ENCODE results near the gene PTPN4. TPM values are rescaled to one million over a fixed set of nuclear protein-coding genes. Genes with fewer than 3 reads are reported as not detected.

PTPN4 gene
- total RNA-seq, 1 donor from 2014 or later, result 45.9 TPM

DNA sequence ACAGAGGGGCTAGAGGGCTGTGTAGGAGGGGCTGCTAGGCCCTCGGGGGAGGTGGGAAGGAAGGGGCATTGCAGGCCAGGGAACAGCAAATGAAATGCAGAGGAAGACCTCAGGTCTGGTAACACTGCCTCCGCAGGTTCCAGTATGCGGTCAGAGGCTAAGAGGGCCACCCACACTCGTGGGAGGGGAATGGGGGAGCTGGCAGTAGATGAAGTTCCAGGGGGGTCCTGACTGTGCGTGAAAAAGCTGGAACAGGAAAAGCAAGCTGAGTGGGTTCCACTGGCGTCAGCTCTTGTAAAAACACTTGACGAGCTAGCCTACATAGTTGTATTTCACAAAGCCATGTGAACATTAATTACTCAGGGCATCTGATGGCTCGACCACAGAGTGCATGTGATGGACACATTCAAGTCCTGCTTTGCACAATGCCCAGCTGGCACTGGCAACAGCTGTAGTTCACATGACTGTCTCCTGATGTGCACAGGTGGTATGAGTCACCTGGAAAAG lies 29.0 kb upstream of the PTPN4 start:
- peak; percentile 82 for DNase-seq (ENCODE audit: low spot score)

GRCh38 chr2:119731983-119732382 lies 27.7 kb upstream of the PTPN4 start:
- DNase-seq (ENCODE audit: low spot score), result no peak

GRCh38 chr2:119732601-119733164 lies 27.0 kb upstream of the PTPN4 start:
- DNase-seq (ENCODE audit: low spot score), result peak; percentile 57

DNA sequence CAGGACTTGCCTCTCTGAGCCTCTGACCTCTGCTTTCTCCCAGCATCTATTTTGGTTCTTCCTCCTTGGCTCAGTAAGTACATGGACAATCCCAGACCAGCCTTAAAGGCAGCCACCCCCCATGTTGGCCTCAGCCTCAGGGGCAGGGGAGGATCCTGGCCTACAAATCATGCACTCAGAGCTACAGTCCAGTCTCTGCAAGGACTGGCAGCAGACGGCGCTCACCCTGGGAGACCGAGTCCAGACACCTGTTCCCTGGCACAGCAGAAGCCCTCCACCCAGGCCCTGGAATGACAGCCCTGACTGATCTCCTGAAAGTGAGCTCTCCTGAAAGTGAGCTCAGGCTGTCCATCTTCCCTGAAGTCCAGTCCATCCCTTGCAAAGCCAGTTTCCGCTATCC lies 25.7 kb upstream of the PTPN4 start:
- DNase-seq (ENCODE audit: low spot score), result peak; percentile 76

DNA sequence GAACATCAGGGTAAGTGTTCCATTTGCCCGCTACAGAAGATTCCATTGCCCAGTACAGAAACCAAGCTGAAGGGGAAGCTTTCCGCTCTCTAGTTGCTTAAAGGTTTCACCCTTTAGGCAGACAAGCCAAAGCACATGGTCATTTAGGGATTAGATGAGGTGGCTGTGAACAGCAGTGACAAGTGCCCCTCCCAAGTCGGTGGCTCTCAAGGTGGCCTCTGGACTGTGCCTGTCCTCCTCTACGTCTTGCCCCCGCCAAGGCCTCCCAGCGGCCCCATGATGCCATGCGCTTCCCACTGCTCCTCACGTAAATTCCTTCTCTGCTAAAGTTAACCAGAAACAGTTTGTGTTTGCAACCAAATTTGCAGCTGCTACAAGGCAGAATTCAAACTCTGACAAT lies 24.2 kb upstream of the PTPN4 start:
- peak; percentile 41 for DNase-seq (ENCODE audit: low spot score)

GRCh38 chr2:119736021-119736420 lies 23.7 kb upstream of the PTPN4 start:
- DNase-seq (ENCODE audit: low spot score), result peak; percentile 11

- DNase-seq (ENCODE audit: low spot score), result peak; percentile 49
Measured at GRCh38 chr2:119739580-119740255, 20.0 kb upstream of the PTPN4 start.

- DNase-seq (ENCODE audit: low spot score), result peak; percentile 24
Measured at GRCh38 chr2:119741001-119741400, 18.7 kb upstream of the PTPN4 start.

DNA sequence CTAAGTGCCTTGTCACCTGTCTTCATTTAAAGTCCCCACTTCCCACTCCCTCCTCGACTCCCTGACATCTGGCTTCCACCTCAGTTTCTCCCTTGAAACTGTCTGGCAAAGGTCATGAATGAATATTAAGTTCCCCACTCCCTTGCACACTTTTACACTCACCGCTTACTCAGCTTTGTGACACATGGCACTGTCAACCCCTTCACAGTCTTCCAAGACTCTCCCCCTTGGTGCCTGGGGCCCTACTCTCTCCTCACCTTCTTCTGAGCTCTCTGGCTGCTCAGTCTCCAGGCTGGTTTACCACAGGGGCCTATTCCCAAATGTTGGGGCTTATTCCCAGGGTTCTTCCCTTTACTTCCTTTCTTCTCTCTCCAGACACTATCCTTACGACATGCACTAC lies 17.9 kb upstream of the PTPN4 start:
- no peak for DNase-seq (ENCODE audit: low spot score)

DNA sequence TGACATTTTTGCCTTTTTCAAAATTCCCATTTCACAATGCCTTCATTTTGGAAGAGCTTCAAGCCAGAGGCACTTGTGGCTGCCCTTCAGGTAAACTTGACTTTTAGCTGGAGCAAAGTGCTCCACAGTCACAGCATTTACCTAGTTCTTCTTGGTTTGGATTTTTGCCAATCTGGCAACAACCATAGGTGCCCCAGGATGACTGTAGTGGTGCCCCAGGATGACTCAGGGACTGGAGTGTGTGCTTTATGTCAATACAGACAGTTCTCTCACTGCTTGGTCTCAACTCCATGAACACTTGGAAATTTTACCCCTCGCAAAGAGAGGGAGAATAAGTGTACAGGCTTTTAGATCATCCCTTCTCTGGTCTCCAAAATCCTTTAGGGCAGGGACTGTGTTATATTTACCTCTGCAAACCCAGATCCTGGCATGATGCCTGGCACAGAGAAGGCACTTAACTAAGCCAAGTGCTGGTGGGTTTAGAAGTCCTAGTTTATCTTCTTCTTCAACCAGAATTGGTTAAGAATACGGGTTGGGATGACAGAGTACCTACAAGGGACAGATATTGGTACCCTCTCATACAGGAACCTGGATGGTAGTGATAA lies 15.3 kb upstream of the PTPN4 start:
- no peak for DNase-seq (ENCODE audit: low spot score)

DNA sequence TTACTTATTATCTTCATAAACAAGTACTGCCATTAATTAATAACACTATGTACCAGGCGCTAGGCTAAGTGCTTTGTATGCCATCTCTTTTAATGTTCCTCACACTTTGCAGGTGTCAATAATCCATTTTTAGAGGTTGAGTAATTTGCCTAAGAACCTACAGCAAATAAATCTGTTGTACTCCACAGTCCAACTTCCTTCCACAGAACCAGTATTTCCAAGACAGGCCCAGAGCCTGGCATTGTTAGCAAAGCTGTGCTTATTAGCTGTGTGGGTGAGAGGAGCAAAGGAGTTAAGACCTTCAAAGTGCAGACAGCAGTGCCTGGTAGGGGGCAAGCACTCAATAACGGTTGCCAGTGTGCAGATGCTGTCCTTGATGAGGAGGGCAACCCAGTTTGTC lies 14.2 kb upstream of the PTPN4 start:
- DNase-seq (ENCODE audit: low spot score), result no peak

DNA sequence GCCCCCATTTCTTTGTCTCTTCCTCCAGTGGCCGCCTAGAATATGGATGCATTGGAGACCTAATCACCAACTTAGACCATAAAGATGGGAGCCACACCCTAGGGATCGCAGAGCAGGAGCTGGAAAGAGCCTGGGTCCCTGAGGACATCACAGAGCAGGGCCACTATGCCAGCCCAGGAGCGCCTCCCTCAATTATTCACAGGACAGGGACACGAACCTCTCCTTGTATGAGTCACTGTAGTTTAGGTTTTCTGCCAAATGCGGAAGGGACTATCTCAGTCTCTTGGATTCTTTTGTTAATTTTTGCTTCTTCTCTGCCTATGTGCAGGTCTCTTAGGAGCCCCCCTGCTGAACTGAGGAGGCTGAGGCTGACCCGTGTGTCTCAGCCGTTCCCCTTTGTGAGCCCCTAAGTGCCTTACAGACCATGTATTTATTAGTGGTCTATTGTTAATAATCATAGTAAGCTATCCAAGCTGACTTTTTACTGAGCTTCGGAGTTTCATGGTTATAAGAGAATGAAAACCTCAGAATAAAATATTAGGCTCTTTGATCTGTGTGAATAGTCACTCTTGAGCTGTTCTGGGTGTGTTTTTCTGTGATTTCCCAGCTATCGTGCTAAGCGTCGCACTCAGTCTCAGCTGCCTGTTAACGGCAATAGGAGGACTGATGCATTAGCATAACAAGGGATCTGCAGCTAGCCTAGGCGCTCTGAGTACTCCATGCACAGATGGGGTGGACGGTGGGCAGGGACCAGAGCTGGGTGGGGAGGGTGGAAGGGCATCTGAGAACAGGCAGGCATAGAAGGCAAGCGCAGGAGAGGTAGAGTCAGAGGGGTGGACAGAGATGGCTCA lies 12.7 kb upstream of the PTPN4 start:
- DNase-seq (ENCODE audit: low spot score), result no peak

GRCh38 chr2:119748135-119748534 lies 11.6 kb upstream of the PTPN4 start:
- no peak for DNase-seq (ENCODE audit: low spot score)

GRCh38 chr2:119749477-119750012 lies 10.2 kb upstream of the PTPN4 start:
- DNase-seq (ENCODE audit: low spot score), result no peak

GRCh38 chr2:119751706-119752105 lies 8.0 kb upstream of the PTPN4 start:
- DNase-seq (ENCODE audit: low spot score), result no peak

- DNase-seq (ENCODE audit: low spot score), result no peak
Measured at GRCh38 chr2:119753041-119753929, 6.4 kb upstream of the PTPN4 start.

- no peak for DNase-seq (ENCODE audit: low spot score)
Measured at GRCh38 chr2:119753930-119754321, 5.8 kb upstream of the PTPN4 start.

DNA sequence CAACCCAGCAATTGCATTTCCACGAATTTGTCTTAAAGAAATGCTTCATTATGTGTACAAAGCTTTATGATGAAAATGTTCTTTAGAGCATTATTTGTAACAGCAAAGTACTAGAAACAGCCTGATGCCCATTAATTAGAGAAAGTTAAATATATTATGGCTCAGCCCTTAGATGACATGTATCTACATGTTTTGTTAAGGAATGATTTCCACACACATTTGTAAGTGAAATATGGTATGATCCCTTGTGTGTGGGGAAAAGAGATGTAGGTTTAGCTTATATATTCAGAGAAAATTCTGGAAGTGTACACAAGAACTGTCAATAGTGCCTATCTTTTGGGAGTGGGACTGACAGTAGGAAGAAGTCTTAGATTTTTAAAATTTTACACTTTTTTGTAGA lies 3.8 kb upstream of the PTPN4 start:
- no peak for DNase-seq (ENCODE audit: low spot score)

DNA sequence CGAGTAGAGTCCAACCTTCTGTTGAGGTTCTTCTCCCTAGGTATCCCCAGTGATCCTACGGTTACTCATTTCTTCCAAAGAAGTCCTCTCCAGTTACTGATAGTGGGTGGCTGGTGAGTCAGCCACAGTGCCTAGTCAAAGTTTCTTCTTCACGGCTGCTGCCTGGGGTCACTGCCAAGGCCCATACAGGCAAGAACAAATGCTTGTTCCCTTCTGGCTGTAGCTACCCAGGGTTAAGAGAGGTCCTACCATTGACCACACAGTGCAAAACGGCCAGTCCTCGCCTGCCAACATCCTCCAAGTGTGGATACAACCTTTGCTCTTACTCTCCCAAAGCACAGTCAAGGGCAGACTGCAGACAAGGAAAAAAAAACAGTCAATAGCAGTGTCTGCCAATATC lies 2.9 kb upstream of the PTPN4 start:
- DNase-seq (ENCODE audit: low spot score), result no peak

- no peak for DNase-seq (ENCODE audit: low spot score)
Measured at GRCh38 chr2:119758881-119759450, 756 bp upstream of the PTPN4 start.
